Stimulated activated CD4-positive, alpha-beta T cell treated with anti-CD3 and anti-CD28 coated beads, Interleukin-15, amount 100 ng/mL, for 48 hours (primary cell): ENCODE results near the gene PEX14.

ENCODE experiments used
- DNase-seq, 2 donors: peaks; one replicate each; pipeline ENCODE4 v3.0.0-alpha.2; 2020; ENCODE audit warnings: low read depth in 2 of 2

PEX14 gene

GRCh38 chr1:10646347-10646861, 171.7 kb downstream of the PEX14 start:
- no peak for DNase-seq

- DNase-seq: no peak
Measured at GRCh38 chr1:10647414-10648170, 172.8 kb downstream of the PEX14 start.

- no peak for DNase-seq
Measured at GRCh38 chr1:10648689-10649516, 174.2 kb downstream of the PEX14 start.

GRCh38 chr1:10649517-10650201, 174.9 kb downstream of the PEX14 start:
- no peak for DNase-seq

GRCh38 chr1:10650556-10651388, 176.0 kb downstream of the PEX14 start:
- DNase-seq: no peak

- DNase-seq: no peak
Measured at GRCh38 chr1:10651389-10651766, 176.6 kb downstream of the PEX14 start.

- no peak for DNase-seq
Measured at GRCh38 chr1:10651793-10652192, 177.0 kb downstream of the PEX14 start.

GRCh38 chr1:10652626-10653025, 177.9 kb downstream of the PEX14 start:
- DNase-seq: no peak

GRCh38 chr1:10653370-10654125, 178.8 kb downstream of the PEX14 start:
- no peak for DNase-seq

GRCh38 chr1:10655002-10655401, 180.3 kb downstream of the PEX14 start:
- no peak for DNase-seq

- no peak for DNase-seq
Measured at GRCh38 chr1:10656431-10656830, 181.7 kb downstream of the PEX14 start.

- DNase-seq: no peak
Measured at GRCh38 chr1:10657088-10657847, 182.5 kb downstream of the PEX14 start.

- DNase-seq: no peak
Measured at GRCh38 chr1:10658396-10659066, 183.8 kb downstream of the PEX14 start.

- DNase-seq: no peak
Measured at GRCh38 chr1:10659218-10659617, 184.5 kb downstream of the PEX14 start.

GRCh38 chr1:10659646-10660540, 185.1 kb downstream of the PEX14 start:
- no peak for DNase-seq

GRCh38 chr1:10661453-10661852, 186.7 kb downstream of the PEX14 start:
- no peak for DNase-seq

GRCh38 chr1:10662090-10662688, 187.4 kb downstream of the PEX14 start:
- DNase-seq: no peak
